ENCODE data around the gene DDO. TPM values are rescaled to one million over a fixed set of nuclear protein-coding genes. Genes with fewer than 3 reads are reported as not detected.

The DDO gene
- total and polyA plus RNA-seq, 2 of the 4 experiments (the other 2 are of a cell fraction): 0.15 to 0.18 TPM

DNA sequence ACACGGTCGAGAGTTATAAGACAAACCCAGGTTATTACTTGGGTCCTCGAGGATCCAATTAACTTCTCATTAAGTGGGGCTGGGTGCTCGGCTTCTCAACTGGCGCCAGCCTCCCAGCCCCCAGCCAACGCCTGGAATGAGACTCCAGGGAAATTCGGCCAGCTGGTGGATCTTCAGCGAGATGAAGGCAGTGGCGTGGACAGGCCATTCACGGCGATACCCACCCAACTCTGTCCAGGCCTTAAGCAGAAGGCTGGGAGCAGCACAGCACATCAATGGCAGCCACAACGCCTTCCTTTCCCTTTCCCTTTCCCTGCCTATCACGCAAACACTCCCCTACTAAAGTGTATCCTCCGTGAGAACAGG lies 58.1 kb downstream of the DDO start:
- H3K9me3 ChIP-seq (ENCODE audit: control insufficient read depth, insufficient read depth, low read length): peaks cover 5% of the 10 kb centered on the region
- TF ChIP-seq, protein P1, sequence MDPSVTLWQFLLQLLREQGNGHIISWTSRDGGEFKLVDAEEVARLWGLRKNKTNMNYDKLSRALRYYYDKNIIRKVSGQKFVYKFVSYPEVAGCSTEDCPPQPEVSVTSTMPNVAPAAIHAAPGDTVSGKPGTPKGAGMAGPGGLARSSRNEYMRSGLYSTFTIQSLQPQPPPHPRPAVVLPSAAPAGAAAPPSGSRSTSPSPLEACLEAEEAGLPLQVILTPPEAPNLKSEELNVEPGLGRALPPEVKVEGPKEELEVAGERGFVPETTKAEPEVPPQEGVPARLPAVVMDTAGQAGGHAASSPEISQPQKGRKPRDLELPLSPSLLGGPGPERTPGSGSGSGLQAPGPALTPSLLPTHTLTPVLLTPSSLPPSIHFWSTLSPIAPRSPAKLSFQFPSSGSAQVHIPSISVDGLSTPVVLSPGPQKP (IDR thresholded peaks at IDR 0.05; ENCODE audit: borderline replicate concordance, low read depth, low read length): no peak
- TF ChIP-seq CHD1 (IDR thresholded peaks at IDR 0.05; ENCODE audit: low read depth, low read length): no peak
- no peak overlapping the region for H2BK20ac ChIP-seq (ENCODE audit: low read depth, low read length)
- no peak overlapping the region for H2AK9ac ChIP-seq (replicated peaks; ENCODE audit: low read depth, low read length, poor library complexity)
- no TSS peak for BruUV-seq (replicated peaks)
- H3K4me1 ChIP-seq (ENCODE audit: control insufficient read depth, insufficient read depth, low read length): no peaks in the 10 kb centered on the region
- no peak overlapping the region for H3K18ac ChIP-seq (ENCODE audit: low read depth, low read length)
- H4K8ac ChIP-seq (ENCODE audit: low read depth in 2 of 2, low read length in 2 of 2): no peak overlapping the region
- no peak overlapping the region for H3K4ac ChIP-seq (ENCODE audit: low read depth, low read length)
- no peak overlapping the region for H2BK120ac ChIP-seq (ENCODE audit: low read depth, low read length)
- H3K79me1 ChIP-seq (ENCODE audit: low read depth in 1 of 2, low read length in 2 of 2): no peaks in the 10 kb centered on the region
- no peaks in the 10 kb centered on the region for H3K9me1 ChIP-seq (ENCODE audit: insufficient read depth, low read length)
- no peak overlapping the region for H3K9ac ChIP-seq (ENCODE audit: low read depth, low read length)
- no peaks in the 10 kb centered on the region for H4K20me1 ChIP-seq (ENCODE audit: insufficient read depth, low read length)
- ChIA-PET POLR2A (ENCODE audit: unreplicated experiment) (no interaction called here), CTCF (interaction anchor here (1.3 kb wide), 1 partner anchor 8 kb away, joined by 5 read pairs; no protein-coding TSS in a partner anchor)
- H3K27ac ChIP-seq (ENCODE audit: insufficient read depth, low read length): no peak overlapping the region
- peaks cover 47% of the 10 kb centered on the region for H3K27me3 ChIP-seq (ENCODE audit: control insufficient read depth, insufficient read depth, low read length)
- dilution Hi-C loops (cut with HindIII; ENCODE audit: low sequenced_read_pairs, unreplicated experiment) (no loop called here), intact Hi-C loops (cut with micrococcal nuclease) (no loop called here), in situ Hi-C loops (cut with MboI; ENCODE audit: low sequenced_read_pairs) (no loop called here)
- H3K36me3 ChIP-seq (ENCODE audit: control insufficient read depth, insufficient read depth, low read length): no peaks in the 10 kb centered on the region
- WGBS, 2 experiments (ENCODE audit: extremely low coverage in 2 of 2, insufficient read length in 1 of 2): 46% methylated on average over 4 of the region's 14 CpGs; no CpG with 5 or more reads in 1 of the 2 experiments
- no peak overlapping the region for H2BK5ac ChIP-seq (ENCODE audit: low read depth, low read length, poor library complexity, severe bottlenecking)
- H3K4me3 ChIP-seq (ENCODE audit: insufficient read depth, low read depth, low read length): peak overlapping the region; percentile 2; the same call in 1 of the 2 replicates
- peak overlapping the region; percentile 53 for H2AFZ ChIP-seq (replicated peaks; ENCODE audit: low read length, poor library complexity)
- no peak overlapping the region for H3K56ac ChIP-seq (ENCODE audit: extremely low read depth, insufficient read depth, low read length)
- H2BK15ac ChIP-seq (ENCODE audit: low read depth, low read length): no peak overlapping the region
- no peak overlapping the region for H4K91ac ChIP-seq (ENCODE audit: insufficient read depth, low read depth, low read length)
- DNase-seq (no peak), ATAC-seq (ENCODE audit: low read depth) (peak; percentile 13; the same call in 1 of the 2 replicates)
- no peak overlapping the region for H2AK5ac ChIP-seq (ENCODE audit: low read depth, low read length)
- H4K5ac ChIP-seq (ENCODE audit: low read depth, low read length): no peak overlapping the region
- H3K23ac ChIP-seq (ENCODE audit: low read depth, low read length): peak overlapping the region; percentile 46; the same call in 1 of the 2 replicates
- H3K4me2 ChIP-seq (ENCODE audit: low read depth, low read length): no peak overlapping the region; the same call in 1 of the 2 replicates
- no peak overlapping the region for H3K14ac ChIP-seq (replicated peaks; ENCODE audit: low read depth, low read length)
